Panc1 (cell line): ENCODE measurements around the gene MPND. TPM values are rescaled to one million over a fixed set of nuclear protein-coding genes. Genes with fewer than 3 reads are reported as not detected.

Experiments
- ATAC-seq: fragments of 200-7000 bp; cut with Tn5 transposase; 2 replicates; pipeline ENCODE4 v1.9.1; 2020; ENCODE audit warnings: mild to moderate bottlenecking, moderate library complexity
- BruUV-seq: library from RNA; stranded (reverse); fragments of 400-500 nt; replicated peaks from 2 replicates; lab custom pipeline; 2021; lab: Mats Ljungman, UMichigan
- CTCF ChIA-PET: fragments of 300-600 bp; sonication (Branson Sonifier 250); formaldehyde crosslinking; loops from one replicate; lab custom pipeline; 2022; ENCODE audit warnings: antibody characterized with exemption; lab: Charles Lee
- POLR2A ChIA-PET: fragments of 300-600 bp; sonication (Branson Sonifier 250); formaldehyde crosslinking; loops from one replicate; lab custom pipeline; 2022; ENCODE audit warnings: antibody characterized with exemption; lab: Charles Lee
- DNase-seq: peaks from one replicate; pipeline ENCODE4 v3.0.0-alpha.2; 2010; ENCODE audit warnings: low read depth, low spot score
- H3K27ac ChIP-seq: 2 replicates; pipeline ENCODE4 v1.5.1; 2011; ENCODE audit warnings: mild to moderate bottlenecking, low read length, inconsistent platforms
- H3K27me3 ChIP-seq: fragments of 200-500 bp; sonication (Bioruptor generic); 2 replicates; pipeline ENCODE4 v1.6.0; 2014; ENCODE audit warnings: low read length, inconsistent platforms; ENCODE audit not compliant: control insufficient read depth, insufficient read depth
- H3K36me3 ChIP-seq: fragments of 200-500 bp; sonication (Bioruptor generic); 2 replicates; pipeline ENCODE4 v1.5.1; 2014; ENCODE audit warnings: inconsistent platforms, mild to moderate bottlenecking, low read length, moderate library complexity; ENCODE audit not compliant: control insufficient read depth, insufficient read depth
- H3K4me1 ChIP-seq: 2 replicates; pipeline ENCODE4 v1.5.1; 2011; ENCODE audit warnings: inconsistent platforms, mild to moderate bottlenecking, low read length, moderate library complexity; ENCODE audit not compliant: control insufficient read depth, insufficient read depth
- H3K4me3 ChIP-seq, 2 experiments: 2 replicates each; pipeline ENCODE4 v1.5.1; 2011 to 2012; ENCODE audit warnings: low read depth in 2 of 2, low read length in 2 of 2, mild to moderate bottlenecking in 2 of 2, inconsistent platforms in 1 of 2, moderate library complexity in 1 of 2
- H3K9me3 ChIP-seq: fragments of 200-500 bp; sonication (Bioruptor generic); 2 replicates; pipeline ENCODE4 v1.5.1; 2014; ENCODE audit warnings: low read depth, mild to moderate bottlenecking, inconsistent platforms, low read length, moderate library complexity; ENCODE audit not compliant: control insufficient read depth, insufficient read depth
- CTCF ChIP-seq: fragments of 450-650 bp; IDR thresholded peaks from 2 replicates; pipeline ENCODE4 v1.5.1; 2017; ENCODE audit warnings: mild to moderate bottlenecking
- POLR2AphosphoS5 ChIP-seq: IDR thresholded peaks from 2 replicates; pipeline ENCODE4 v1.6.1; 2012; ENCODE audit warnings: mild to moderate bottlenecking, low read depth, low read length, moderate library complexity
- REST ChIP-seq, 2 experiments: IDR thresholded peaks; 2 replicates each; pipeline ENCODE4 v1.6.1; 2011 to 2012; ENCODE audit warnings: low read depth in 2 of 2, control low read depth in 1 of 2, low read length in 1 of 2, mild to moderate bottlenecking in 1 of 2, moderate library complexity in 1 of 2; ENCODE audit not compliant: insufficient read depth in 1 of 2
- SIN3A ChIP-seq: IDR thresholded peaks from 2 replicates; pipeline ENCODE4 v1.6.1; 2012; ENCODE audit warnings: low read depth, mild to moderate bottlenecking, low read length, moderate library complexity, borderline replicate concordance; ENCODE audit not compliant: insufficient read depth
- TCF7L2 ChIP-seq: IDR thresholded peaks from 2 replicates; pipeline ENCODE4 v1.6.1; 2011; ENCODE audit warnings: mild to moderate bottlenecking, low read depth, low read length, inconsistent platforms
- in situ Hi-C: cut with HindIII; loops from 2 replicates; pipeline ENCODE4 v1.10.0; 2016; ENCODE audit warnings: low sequenced_read_pairs, low pct_unique_long_range_greater_than_20kb
- intact Hi-C: fragments of 100-400 bp; cut with micrococcal nuclease; formaldehyde crosslinking; loops from one replicate; pipeline ENCODE4 v1.10.0; 2022; ENCODE audit not compliant: unreplicated experiment
- total RNA-seq: library from RNA; stranded (reverse); gene quantifications from one replicate; pipeline ENCODE4 v1.2.1, GENCODE V29; 2021; ENCODE audit not compliant: unreplicated experiment

Gene MPND
- total RNA-seq, 1 experiment from 2014 or later = 22.9 TPM

- DNase-seq = no peak
- Histone ChIP-seq H3K27ac (no peak overlapping the region), H3K4me3 (no peak overlapping the region), H3K36me3 (no peaks in the 10 kb centered on the region), H3K9me3 (no peaks in the 10 kb centered on the region), H3K27me3 (no peaks in the 10 kb centered on the region), H3K4me1 (no peaks in the 10 kb centered on the region)
- in situ Hi-C loops (no loop called here), intact Hi-C loops (no loop called here)
- peak; percentile 64; the same call in 1 of the 2 replicates for ATAC-seq
- ChIA-PET POLR2A (no interaction called here), CTCF (no interaction called here)
- BruUV-seq = no TSS peak
- TF ChIP-seq POLR2AphosphoS5 (no peak), TCF7L2 (no peak), REST (IDR thresholded peaks at IDR 0.05; ENCODE audit: insufficient read depth in 1 of 2, low read depth in 2 of 2, low read length in 1 of 2) (no peak)
Observed at GRCh38 chr19:4310247-4311121, 32.9 kb upstream of the MPND start.

GRCh38 chr19:4313847-4314490, 29.4 kb upstream of the MPND start:
- Histone ChIP-seq H3K27me3 (no peaks in the 10 kb centered on the region), H3K4me1 (no peaks in the 10 kb centered on the region), H3K36me3 (no peaks in the 10 kb centered on the region), H3K9me3 (no peaks in the 10 kb centered on the region), H3K4me3 (no peak overlapping the region), H3K27ac (no peak overlapping the region)
- TF ChIP-seq CTCF = no peak
- no peak for TF ChIP-seq REST (IDR thresholded peaks at IDR 0.05; ENCODE audit: insufficient read depth in 1 of 2, low read depth in 2 of 2, low read length in 1 of 2)
- TF ChIP-seq TCF7L2 = no peak
- TF ChIP-seq POLR2AphosphoS5 = no peak
- TF ChIP-seq SIN3A = no peak
- POLR2A ChIA-PET = no interaction called here
- BruUV-seq = no TSS peak
- CTCF ChIA-PET = no interaction called here
- ATAC-seq = no peak
- no peak for DNase-seq
- intact Hi-C loops = no loop called here
- in situ Hi-C loops = no loop called here
